GM12891 (cell line): Measurements from ENCODE around the gene AK8.

Experiments
- DNase-seq: peaks from one replicate; pipeline ENCODE4 v3.0.0; 2011; ENCODE audit warnings: low spot score; ENCODE audit not compliant: insufficient read length
- FAIRE-seq: peaks from 2 replicates; lab custom pipeline; 2011; peaks lifted over from hg19 to GRCh38; lab: Jason Lieb, UNC
- PAX5 ChIP-seq: IDR thresholded peaks from 2 replicates; pipeline ENCODE4 v1.6.1; 2011; ENCODE audit warnings: low read length, moderate library complexity, mild to moderate bottlenecking; ENCODE audit not compliant: insufficient read depth, severe bottlenecking
- POLR2A ChIP-seq: IDR thresholded peaks from 2 replicates; pipeline ENCODE4 v1.6.1; 2011; ENCODE audit warnings: low read depth, low read length, control low read depth
- POLR2AphosphoS5 ChIP-seq: IDR thresholded peaks from 2 replicates; pipeline ENCODE4 v1.6.1; 2011; ENCODE audit warnings: low read depth, low read length, control low read depth
- POU2F2 ChIP-seq: IDR thresholded peaks from 2 replicates; pipeline ENCODE4 v1.6.1; 2011; ENCODE audit warnings: low read depth, mild to moderate bottlenecking, control low read depth, low read length, moderate library complexity
- SPI1 ChIP-seq: IDR thresholded peaks from 2 replicates; pipeline ENCODE4 v1.6.1; 2011; ENCODE audit warnings: low read depth, low read length, control low read depth
- TAF1 ChIP-seq: IDR thresholded peaks from 2 replicates; pipeline ENCODE4 v1.6.1; 2011; ENCODE audit warnings: low read depth, low read length, control low read depth

AK8 gene

GRCh38 chr9:132903574-132904492 is 25.7 kb upstream of the AK8 start:
- TF ChIP-seq PAX5 (no peak), POLR2AphosphoS5 (no peak), TAF1 (no peak), SPI1 (no peak), POU2F2 (no peak), POLR2A (no peak)
- FAIRE-seq, result no peak
- no peak for DNase-seq

- no peak for TF ChIP-seq PAX5
- no peak for TF ChIP-seq POLR2A
- no peak for TF ChIP-seq POLR2AphosphoS5
- no peak for TF ChIP-seq TAF1
- TF ChIP-seq POU2F2, result no peak
- TF ChIP-seq SPI1, result no peak
- FAIRE-seq (peak; percentile 67), DNase-seq (peak; percentile 59)
Measured at GRCh38 chr9:132901858-132902831, 24.1 kb upstream of the AK8 start.

GRCh38 chr9:132898051-132898450 is 20.0 kb upstream of the AK8 start:
- TF ChIP-seq POLR2AphosphoS5 (no peak), TAF1 (no peak), SPI1 (no peak), POLR2A (no peak), PAX5 (no peak), POU2F2 (no peak)
- no peak for DNase-seq
- FAIRE-seq, result no peak

- TF ChIP-seq TAF1 (no peak), SPI1 (no peak), POLR2AphosphoS5 (no peak), POLR2A (no peak), PAX5 (no peak), POU2F2 (no peak)
- DNase-seq (no peak), FAIRE-seq (peak; percentile 5)
Measured at GRCh38 chr9:132896906-132897305, 18.8 kb upstream of the AK8 start.

- FAIRE-seq, result no peak
- DNase-seq, result no peak
- no peak for TF ChIP-seq POLR2A
- no peak for TF ChIP-seq POLR2AphosphoS5
- TF ChIP-seq PAX5, result no peak
- TF ChIP-seq TAF1, result no peak
- no peak for TF ChIP-seq POU2F2
- TF ChIP-seq SPI1, result no peak
Measured at GRCh38 chr9:132896264-132896663, 18.2 kb upstream of the AK8 start.

- DNase-seq (no peak), FAIRE-seq (no peak)
- TF ChIP-seq SPI1 (no peak), TAF1 (no peak), PAX5 (no peak), POU2F2 (no peak), POLR2A (no peak), POLR2AphosphoS5 (no peak)
Measured at GRCh38 chr9:132894862-132895835, 17.1 kb upstream of the AK8 start.

GRCh38 chr9:132894346-132894745 is 16.3 kb upstream of the AK8 start:
- FAIRE-seq (no peak), DNase-seq (no peak)
- TF ChIP-seq POU2F2, result no peak
- TF ChIP-seq POLR2A, result no peak
- TF ChIP-seq PAX5, result no peak
- no peak for TF ChIP-seq TAF1
- no peak for TF ChIP-seq POLR2AphosphoS5
- no peak for TF ChIP-seq SPI1

- no peak for DNase-seq
- FAIRE-seq, result no peak
- TF ChIP-seq POLR2A (no peak), PAX5 (no peak), POLR2AphosphoS5 (no peak), SPI1 (no peak), TAF1 (no peak), POU2F2 (no peak)
Measured at GRCh38 chr9:132892400-132892799, 14.3 kb upstream of the AK8 start.
